Stimulated activated CD4-positive, alpha-beta T cell treated with anti-CD3 and anti-CD28 coated beads, TNF-alpha, amount 100 ng/mL, for 48 hours (primary cell): ENCODE results near the gene PROSER2.

ENCODE experiments used
- DNase-seq, 3 donors: peaks; one replicate each; pipeline ENCODE4 v3.0.0-alpha.2; 2020; ENCODE audit warnings: low read depth in 3 of 3

Gene PROSER2

GRCh38 chr10:11804336-11804735 lies 18.8 kb upstream of the PROSER2 start:
- no peak for DNase-seq

- DNase-seq, result no peak
These were observed 17.4 kb upstream of the PROSER2 start for GRCh38 chr10:11805792-11806191.

GRCh38 chr10:11806706-11807105 lies 16.4 kb upstream of the PROSER2 start:
- DNase-seq, result no peak

GRCh38 chr10:11808808-11809207 lies 14.3 kb upstream of the PROSER2 start:
- DNase-seq, result no peak

- DNase-seq, result no peak
These were observed 12.8 kb upstream of the PROSER2 start for GRCh38 chr10:11810313-11810766.

- DNase-seq, result no peak
These were observed 12.2 kb upstream of the PROSER2 start for GRCh38 chr10:11810973-11811372.

GRCh38 chr10:11813177-11813576 lies 10.0 kb upstream of the PROSER2 start:
- no peak for DNase-seq

- DNase-seq, result no peak
These were observed 9.1 kb upstream of the PROSER2 start for GRCh38 chr10:11813855-11814567.

GRCh38 chr10:11819027-11819426 lies 4.1 kb upstream of the PROSER2 start:
- DNase-seq, result no peak

GRCh38 chr10:11822026-11822756 lies 965 bp upstream of the PROSER2 start:
- DNase-seq, result no peak

- DNase-seq, result no peak
These were observed 391 bp upstream of the PROSER2 start for GRCh38 chr10:11822809-11823121.

- no peak for DNase-seq
These were observed 812 bp downstream of the PROSER2 start for GRCh38 chr10:11823989-11824346.

GRCh38 chr10:11824376-11824775 lies 1.2 kb downstream of the PROSER2 start:
- no peak for DNase-seq

GRCh38 chr10:11824825-11825224 lies 1.7 kb downstream of the PROSER2 start:
- no peak for DNase-seq

- DNase-seq, result no peak
These were observed 2.7 kb downstream of the PROSER2 start for GRCh38 chr10:11825796-11826414.

- DNase-seq, result no peak
These were observed 3.9 kb downstream of the PROSER2 start for GRCh38 chr10:11827006-11827405.

- no peak for DNase-seq
These were observed 4.3 kb downstream of the PROSER2 start for GRCh38 chr10:11827414-11827813.

- DNase-seq, result no peak
These were observed 5.6 kb downstream of the PROSER2 start for GRCh38 chr10:11828682-11829284.

GRCh38 chr10:11830836-11831519 lies 7.8 kb downstream of the PROSER2 start:
- no peak for DNase-seq

- DNase-seq, result no peak
These were observed 8.4 kb downstream of the PROSER2 start for GRCh38 chr10:11831520-11831951.

GRCh38 chr10:11832042-11832441 lies 8.9 kb downstream of the PROSER2 start:
- DNase-seq, result no peak

- DNase-seq, result no peak
These were observed 11.9 kb downstream of the PROSER2 start for GRCh38 chr10:11835061-11835460.
